ENCODE measurements around the gene LRP10. TPM values are rescaled to one million over a fixed set of nuclear protein-coding genes. Genes with fewer than 3 reads are reported as not detected.

LRP10 gene
- total RNA-seq, 1 experiment from 2014 or later, result 78.3 TPM

DNA sequence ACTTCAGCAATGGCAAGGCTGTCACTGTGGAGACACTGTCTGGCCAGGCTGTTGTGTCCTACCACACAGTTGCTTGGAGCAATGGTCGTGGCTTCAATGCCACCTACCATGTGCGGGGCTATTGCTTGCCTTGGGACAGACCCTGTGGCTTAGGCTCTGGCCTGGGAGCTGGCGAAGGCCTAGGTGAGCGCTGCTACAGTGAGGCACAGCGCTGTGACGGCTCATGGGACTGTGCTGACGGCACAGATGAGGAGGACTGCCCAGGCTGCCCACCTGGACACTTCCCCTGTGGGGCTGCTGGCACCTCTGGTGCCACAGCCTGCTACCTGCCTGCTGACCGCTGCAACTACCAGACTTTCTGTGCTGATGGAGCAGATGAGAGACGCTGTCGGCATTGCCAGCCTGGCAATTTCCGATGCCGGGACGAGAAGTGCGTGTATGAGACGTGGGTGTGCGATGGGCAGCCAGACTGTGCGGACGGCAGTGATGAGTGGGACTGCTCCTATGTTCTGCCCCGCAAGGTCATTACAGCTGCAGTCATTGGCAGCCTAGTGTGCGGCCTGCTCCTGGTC is 4.3 kb downstream of the LRP10 start:
- ChIA-PET CTCF (no interaction called here), POLR2A (no interaction called here)
- intact Hi-C loops (cut with micrococcal nuclease; ENCODE audit: unreplicated experiment) (no loop called here), in situ Hi-C loops (cut with HindIII; ENCODE audit: low pct_unique_long_range_greater_than_20kb, low sequenced_read_pairs) (no loop called here)
- no peaks in the 10 kb centered on the region; the same call in none of the 2 replicates for H3K36me3 ChIP-seq (ENCODE audit: control insufficient read depth, insufficient read depth, low read length)
- H3K27me3 ChIP-seq (ENCODE audit: control insufficient read depth, insufficient read depth, low read length), result no peaks in the 10 kb centered on the region
- H3K9me3 ChIP-seq (ENCODE audit: control insufficient read depth, insufficient read depth, low read depth, low read length), result no peaks in the 10 kb centered on the region
- no TSS peak for BruUV-seq (replicated peaks)
- H3K4me3 ChIP-seq (ENCODE audit: low read depth in 2 of 2, low read length in 2 of 2), result no peak overlapping the region
- peaks cover 2% of the 10 kb centered on the region; the same call in 1 of the 2 replicates for H3K4me1 ChIP-seq (ENCODE audit: control insufficient read depth, insufficient read depth, low read length)
- DNase-seq (ENCODE audit: low read depth, low spot score) (no peak), ATAC-seq (no peak)
- no peak overlapping the region for H3K27ac ChIP-seq (ENCODE audit: low read length)
- TF ChIP-seq TCF7L2 (IDR thresholded peaks at IDR 0.05; ENCODE audit: low read depth, low read length) (no peak), SIN3A (IDR thresholded peaks at IDR 0.05; ENCODE audit: borderline replicate concordance, insufficient read depth, low read depth, low read length) (no peak)

DNA sequence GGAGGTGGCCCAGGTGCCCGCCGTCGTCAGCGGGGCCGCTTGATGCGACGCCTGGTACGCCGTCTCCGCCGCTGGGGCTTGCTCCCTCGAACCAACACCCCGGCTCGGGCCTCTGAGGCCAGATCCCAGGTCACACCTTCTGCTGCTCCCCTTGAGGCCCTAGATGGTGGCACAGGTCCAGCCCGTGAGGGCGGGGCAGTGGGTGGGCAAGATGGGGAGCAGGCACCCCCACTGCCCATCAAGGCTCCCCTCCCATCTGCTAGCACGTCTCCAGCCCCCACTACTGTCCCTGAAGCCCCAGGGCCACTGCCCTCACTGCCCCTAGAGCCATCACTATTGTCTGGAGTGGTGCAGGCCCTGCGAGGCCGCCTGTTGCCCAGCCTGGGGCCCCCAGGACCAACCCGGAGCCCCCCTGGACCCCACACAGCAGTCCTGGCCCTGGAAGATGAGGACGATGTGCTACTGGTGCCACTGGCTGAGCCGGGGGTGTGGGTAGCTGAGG is 5.5 kb downstream of the LRP10 start:
- in situ Hi-C loops (cut with HindIII; ENCODE audit: low pct_unique_long_range_greater_than_20kb, low sequenced_read_pairs), result no loop called here
- TF ChIP-seq POLR2AphosphoS5 (IDR thresholded peaks at IDR 0.05; ENCODE audit: low read depth, low read length), result no peak
- no peak for TF ChIP-seq TCF7L2 (IDR thresholded peaks at IDR 0.05; ENCODE audit: low read depth, low read length)
- TF ChIP-seq SIN3A (IDR thresholded peaks at IDR 0.05; ENCODE audit: borderline replicate concordance, insufficient read depth, low read depth, low read length), result no peak
- TF ChIP-seq, protein P1, sequence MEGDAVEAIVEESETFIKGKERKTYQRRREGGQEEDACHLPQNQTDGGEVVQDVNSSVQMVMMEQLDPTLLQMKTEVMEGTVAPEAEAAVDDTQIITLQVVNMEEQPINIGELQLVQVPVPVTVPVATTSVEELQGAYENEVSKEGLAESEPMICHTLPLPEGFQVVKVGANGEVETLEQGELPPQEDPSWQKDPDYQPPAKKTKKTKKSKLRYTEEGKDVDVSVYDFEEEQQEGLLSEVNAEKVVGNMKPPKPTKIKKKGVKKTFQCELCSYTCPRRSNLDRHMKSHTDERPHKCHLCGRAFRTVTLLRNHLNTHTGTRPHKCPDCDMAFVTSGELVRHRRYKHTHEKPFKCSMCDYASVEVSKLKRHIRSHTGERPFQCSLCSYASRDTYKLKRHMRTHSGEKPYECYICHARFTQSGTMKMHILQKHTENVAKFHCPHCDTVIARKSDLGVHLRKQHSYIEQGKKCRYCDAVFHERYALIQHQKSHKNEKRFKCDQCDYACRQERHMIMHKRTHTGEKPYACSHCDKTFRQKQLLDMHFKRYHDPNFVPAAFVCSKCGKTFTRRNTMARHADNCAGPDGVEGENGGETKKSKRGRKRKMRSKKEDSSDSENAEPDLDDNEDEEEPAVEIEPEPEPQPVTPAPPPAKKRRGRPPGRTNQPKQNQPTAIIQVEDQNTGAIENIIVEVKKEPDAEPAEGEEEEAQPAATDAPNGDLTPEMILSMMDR (IDR thresholded peaks at IDR 0.05), result no peak
- TF ChIP-seq, protein P2, sequence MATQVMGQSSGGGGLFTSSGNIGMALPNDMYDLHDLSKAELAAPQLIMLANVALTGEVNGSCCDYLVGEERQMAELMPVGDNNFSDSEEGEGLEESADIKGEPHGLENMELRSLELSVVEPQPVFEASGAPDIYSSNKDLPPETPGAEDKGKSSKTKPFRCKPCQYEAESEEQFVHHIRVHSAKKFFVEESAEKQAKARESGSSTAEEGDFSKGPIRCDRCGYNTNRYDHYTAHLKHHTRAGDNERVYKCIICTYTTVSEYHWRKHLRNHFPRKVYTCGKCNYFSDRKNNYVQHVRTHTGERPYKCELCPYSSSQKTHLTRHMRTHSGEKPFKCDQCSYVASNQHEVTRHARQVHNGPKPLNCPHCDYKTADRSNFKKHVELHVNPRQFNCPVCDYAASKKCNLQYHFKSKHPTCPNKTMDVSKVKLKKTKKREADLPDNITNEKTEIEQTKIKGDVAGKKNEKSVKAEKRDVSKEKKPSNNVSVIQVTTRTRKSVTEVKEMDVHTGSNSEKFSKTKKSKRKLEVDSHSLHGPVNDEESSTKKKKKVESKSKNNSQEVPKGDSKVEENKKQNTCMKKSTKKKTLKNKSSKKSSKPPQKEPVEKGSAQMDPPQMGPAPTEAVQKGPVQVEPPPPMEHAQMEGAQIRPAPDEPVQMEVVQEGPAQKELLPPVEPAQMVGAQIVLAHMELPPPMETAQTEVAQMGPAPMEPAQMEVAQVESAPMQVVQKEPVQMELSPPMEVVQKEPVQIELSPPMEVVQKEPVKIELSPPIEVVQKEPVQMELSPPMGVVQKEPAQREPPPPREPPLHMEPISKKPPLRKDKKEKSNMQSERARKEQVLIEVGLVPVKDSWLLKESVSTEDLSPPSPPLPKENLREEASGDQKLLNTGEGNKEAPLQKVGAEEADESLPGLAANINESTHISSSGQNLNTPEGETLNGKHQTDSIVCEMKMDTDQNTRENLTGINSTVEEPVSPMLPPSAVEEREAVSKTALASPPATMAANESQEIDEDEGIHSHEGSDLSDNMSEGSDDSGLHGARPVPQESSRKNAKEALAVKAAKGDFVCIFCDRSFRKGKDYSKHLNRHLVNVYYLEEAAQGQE (IDR thresholded peaks at IDR 0.05; ENCODE audit: insufficient read depth in 1 of 2, low read depth in 2 of 2, low read length in 1 of 2), result no peak
- no peaks in the 10 kb centered on the region for H3K9me3 ChIP-seq (ENCODE audit: control insufficient read depth, insufficient read depth, low read depth, low read length)
- intact Hi-C loops (cut with micrococcal nuclease; ENCODE audit: unreplicated experiment), result no loop called here
- H3K36me3 ChIP-seq (ENCODE audit: control insufficient read depth, insufficient read depth, low read length), result no peaks in the 10 kb centered on the region; the same call in none of the 2 replicates
- ChIA-PET CTCF (no interaction called here), POLR2A (no interaction called here)
- H3K27ac ChIP-seq (ENCODE audit: low read length), result no peak overlapping the region
- ATAC-seq (no peak), DNase-seq (ENCODE audit: low read depth, low spot score) (no peak)
- no peaks in the 10 kb centered on the region for H3K27me3 ChIP-seq (ENCODE audit: control insufficient read depth, insufficient read depth, low read length)
- H3K4me1 ChIP-seq (ENCODE audit: control insufficient read depth, insufficient read depth, low read length), result no peaks in the 10 kb centered on the region
- BruUV-seq (replicated peaks), result no TSS peak
- H3K4me3 ChIP-seq (ENCODE audit: low read depth in 2 of 2, low read length in 2 of 2), result no peak overlapping the region

Data from Panc1 (cell line).